HG02973 (cell line): ENCODE measurements around the gene ARHGAP42.

ENCODE experiments used
- ATAC-seq: cut with Tn5 transposase; IDR thresholded peaks from one replicate; pipeline ENCODE4 v1.9.1; 2021; ENCODE audit warnings: moderate library complexity; ENCODE audit not compliant: unreplicated experiment

The ARHGAP42 gene

GRCh38 chr11:100908746-100909145 lies 221.7 kb downstream of the ARHGAP42 start:
- ATAC-seq: peak; percentile 45

- ATAC-seq: peak; percentile 93
Measured at GRCh38 chr11:100910808-100911207, 223.7 kb downstream of the ARHGAP42 start.

- ATAC-seq: no peak
Measured at GRCh38 chr11:100914415-100915110, 227.5 kb downstream of the ARHGAP42 start.

DNA sequence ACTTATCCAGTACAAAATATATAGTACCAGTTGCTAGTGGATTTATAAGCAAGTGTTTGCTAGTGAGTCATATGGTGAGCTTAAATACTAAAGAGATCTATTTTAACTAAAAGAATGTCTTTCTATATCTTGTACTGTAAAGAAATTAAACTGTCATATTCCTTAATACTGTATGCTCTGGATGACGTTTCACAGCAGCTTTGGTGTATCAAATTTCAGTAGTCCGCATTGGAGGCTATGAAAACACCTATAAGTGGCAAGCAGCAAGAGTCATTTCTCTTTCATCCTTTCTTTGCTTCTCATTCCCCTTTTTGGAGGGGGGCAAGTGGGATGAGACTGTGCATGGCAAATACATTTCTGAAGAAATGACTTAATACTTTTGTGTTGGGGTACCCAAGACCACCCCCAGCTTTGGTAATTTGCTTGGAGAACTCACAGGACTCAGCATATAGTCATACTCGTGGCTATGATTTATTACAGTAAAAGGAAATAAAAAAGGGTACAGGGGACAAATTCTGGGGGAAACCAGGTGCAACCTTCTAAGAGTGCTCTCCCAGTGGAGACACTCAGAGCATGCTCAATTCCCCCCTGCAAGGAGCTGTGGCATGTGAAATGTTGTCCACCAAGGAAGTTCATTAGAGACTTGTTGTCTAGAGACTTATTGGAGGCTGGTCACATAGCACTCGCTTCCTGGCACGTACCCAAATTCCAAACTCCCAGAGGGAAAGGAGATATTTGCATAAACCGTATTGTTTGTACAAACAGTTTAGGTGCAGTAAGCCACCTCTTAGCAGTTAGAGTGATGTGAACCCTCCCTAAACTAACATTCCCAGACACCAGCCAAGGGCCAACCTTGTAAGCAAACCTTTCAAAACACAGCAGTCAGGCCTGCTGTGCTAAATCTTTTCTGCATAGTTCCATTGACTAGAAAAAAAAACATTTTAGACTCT lies 231.7 kb downstream of the ARHGAP42 start:
- no peak for ATAC-seq

DNA sequence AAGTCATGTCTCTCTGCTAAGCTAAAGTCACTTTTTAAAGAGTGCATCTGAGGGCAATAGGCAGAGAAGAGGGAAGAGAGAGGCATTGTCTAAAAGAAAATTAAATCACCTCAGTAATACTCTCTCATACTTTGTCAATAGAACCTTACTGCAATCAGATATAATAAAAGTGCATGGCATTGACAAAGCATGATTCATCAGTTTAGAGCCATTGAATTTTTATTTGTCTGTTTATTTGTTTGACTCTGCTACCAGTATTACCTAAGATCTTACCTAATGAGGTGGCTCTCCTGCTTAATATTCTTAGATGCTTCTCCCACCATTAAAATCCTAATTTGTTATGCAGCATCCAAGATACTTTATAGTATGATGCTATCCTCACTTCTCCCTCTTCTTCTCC lies 233.5 kb downstream of the ARHGAP42 start:
- no peak for ATAC-seq

DNA sequence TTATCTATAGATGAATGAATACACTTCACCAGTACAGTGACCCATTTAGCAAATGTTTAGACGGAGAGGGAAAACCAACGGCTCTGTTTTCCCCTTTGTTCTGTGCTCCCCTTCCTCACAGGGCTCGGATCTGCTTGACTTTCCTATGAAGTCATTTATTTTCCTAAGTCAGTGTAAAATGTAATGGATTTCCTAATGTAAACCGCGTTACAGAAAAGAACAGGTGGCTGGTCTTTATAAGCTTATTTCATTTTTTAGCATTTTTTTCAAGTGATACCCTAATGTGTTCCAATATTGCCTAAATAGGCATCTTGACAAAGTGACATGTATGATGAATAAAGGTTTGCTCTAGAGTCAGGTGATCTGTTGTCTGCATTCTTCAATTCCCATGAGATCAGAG lies 235.0 kb downstream of the ARHGAP42 start:
- no peak for ATAC-seq

GRCh38 chr11:100923555-100923954 lies 236.5 kb downstream of the ARHGAP42 start:
- ATAC-seq: no peak

DNA sequence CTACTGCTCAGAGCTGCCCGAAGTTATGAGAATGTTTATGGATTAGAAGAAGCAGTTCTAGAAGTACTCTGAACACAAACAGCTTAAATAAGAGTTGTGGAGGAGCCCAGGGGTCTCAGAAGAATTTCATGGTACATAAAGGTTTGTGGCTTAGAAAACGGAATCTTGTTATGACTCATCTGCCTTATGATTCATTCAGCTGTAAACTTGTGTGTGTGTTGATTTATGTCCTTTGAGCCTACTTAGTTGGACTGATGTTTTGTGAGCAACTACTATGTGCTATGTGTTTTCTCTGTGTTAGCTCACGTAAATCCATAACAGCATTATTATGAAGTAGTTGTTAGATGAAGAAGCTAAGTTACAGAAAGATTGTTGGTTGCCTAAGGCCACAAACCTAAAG lies 238.8 kb downstream of the ARHGAP42 start:
- peak; percentile 89 for ATAC-seq

- no peak for ATAC-seq
Measured at GRCh38 chr11:100927579-100927978, 240.5 kb downstream of the ARHGAP42 start.

GRCh38 chr11:100928426-100928825 lies 241.3 kb downstream of the ARHGAP42 start:
- no peak for ATAC-seq

DNA sequence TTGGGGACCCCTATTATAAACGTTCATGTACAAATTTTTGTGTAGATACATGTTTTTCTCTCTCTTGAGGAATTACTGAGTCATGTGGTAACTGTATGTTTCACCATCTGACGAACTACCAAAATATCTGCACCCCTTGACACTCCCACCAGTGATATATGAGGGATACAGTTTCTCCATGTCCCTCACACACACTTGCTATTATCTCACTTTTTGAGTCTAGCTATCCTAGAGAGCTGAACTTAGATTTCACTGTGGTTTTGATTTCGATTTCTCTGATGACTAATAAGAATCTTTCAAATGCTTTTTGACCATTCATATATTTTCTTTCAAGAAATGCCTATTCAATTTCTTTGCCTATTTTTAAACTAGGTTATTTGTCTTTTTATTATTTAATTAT lies 242.3 kb downstream of the ARHGAP42 start:
- peak; percentile 71 for ATAC-seq

- ATAC-seq: no peak
Measured at GRCh38 chr11:100930185-100930778, 243.2 kb downstream of the ARHGAP42 start.

DNA sequence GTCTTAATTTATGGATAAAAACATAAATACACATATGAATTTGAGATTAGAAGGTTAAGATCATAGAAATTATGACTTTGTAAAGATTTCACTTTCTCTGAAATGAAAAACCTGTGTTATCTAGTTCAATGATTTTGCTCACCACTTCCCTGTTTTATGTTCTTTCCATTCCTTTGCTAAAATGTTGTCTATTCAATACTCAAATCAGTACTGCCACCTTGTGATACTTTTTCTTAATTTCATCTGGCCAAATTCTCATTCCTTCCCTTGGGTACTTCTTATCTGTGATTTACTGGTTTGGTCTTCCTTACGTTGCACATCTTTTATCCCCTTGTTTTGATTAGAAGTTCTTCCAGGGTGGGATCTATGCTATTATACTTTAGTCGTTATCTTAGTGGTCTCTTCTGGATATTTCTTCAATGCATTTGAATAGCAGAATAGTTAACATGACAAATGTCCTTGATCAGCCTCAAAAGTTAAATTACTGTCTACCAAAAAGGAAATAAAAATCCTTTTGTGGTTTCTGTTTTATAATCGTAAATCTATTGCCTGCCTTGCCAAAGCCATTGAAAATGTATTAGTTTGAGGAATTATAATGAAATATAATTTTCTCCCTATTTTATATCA lies 245.5 kb downstream of the ARHGAP42 start:
- peak; percentile 55 for ATAC-seq

- ATAC-seq: no peak
Measured at GRCh38 chr11:100936781-100937180, 249.7 kb downstream of the ARHGAP42 start.

DNA sequence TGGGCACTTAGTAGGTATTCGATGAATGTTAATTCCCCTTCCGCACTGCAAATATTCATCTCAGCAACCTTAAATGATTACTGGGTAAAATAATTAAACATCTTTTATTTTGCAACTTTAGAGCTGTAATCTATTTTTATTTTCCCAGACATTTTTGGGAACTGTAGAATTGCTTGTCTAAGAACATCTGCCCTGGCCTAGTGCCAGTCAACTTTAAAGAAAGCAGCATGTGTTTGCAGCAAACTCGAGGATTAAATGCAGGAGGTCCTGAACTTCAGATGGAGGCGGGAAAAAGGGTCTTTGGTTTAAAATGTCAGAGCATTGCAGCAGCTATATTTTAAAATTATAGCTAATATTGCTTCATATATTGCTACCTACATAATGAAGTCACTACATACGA lies 252.5 kb downstream of the ARHGAP42 start:
- ATAC-seq: no peak

DNA sequence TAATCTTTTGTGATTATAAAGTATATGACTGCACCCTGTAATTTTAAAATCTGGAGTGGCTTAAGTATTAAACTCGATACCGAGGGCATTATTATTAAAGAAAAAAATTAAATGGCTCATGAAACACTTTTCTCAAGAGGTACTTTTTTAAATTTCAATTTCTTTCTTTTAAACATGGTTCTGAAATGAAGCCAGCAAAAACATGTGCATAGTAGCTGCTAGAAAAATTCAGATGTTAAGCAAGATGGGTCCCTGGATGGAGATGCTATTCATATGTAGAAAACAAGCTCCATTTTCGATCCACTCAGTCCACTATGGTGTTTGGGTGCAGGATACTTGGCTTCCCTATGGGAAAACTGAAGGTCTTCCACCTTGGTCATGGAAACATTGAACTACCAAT lies 253.0 kb downstream of the ARHGAP42 start:
- ATAC-seq: no peak

- ATAC-seq: no peak
Measured at GRCh38 chr11:100941033-100941432, 253.9 kb downstream of the ARHGAP42 start.

DNA sequence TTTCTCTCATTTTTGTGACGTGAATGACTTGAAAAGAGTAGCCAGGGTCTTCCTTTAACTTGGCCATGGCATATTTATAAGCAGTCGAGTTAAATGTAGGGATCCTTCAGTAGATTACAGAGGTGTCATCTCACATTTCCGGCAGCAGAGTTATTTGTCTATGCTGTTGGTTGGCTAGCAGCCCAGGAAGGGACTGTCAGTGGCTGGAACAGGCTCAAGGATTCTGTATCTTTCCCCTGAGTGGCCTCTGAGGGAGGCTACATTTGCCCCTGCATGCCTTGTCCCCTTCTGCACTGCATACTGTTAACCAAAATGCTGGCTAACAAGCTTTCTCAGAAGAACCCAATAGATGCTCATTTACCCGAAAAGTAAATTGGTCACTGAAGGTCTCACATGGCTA lies 254.9 kb downstream of the ARHGAP42 start:
- ATAC-seq: no peak

DNA sequence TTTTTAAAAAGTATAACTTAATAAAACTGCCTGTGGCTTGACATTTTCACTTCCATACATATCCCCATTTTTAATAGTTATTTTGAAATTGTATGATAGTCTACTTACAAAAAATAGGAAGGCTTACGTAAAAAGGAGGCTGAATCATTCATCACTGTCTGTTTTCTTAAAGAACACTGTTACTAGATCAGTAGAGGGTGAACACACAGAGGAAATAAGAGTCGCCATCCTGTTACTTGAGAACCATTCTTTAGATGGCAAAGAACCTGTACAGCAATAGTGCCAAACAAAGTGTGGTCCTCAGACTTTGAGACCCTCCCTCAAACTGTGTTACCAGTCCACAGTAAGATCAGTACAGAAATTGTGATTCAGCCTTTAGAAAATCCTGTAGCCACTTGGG lies 261.8 kb downstream of the ARHGAP42 start:
- ATAC-seq: no peak

GRCh38 chr11:100949443-100949842 lies 262.4 kb downstream of the ARHGAP42 start:
- no peak for ATAC-seq

DNA sequence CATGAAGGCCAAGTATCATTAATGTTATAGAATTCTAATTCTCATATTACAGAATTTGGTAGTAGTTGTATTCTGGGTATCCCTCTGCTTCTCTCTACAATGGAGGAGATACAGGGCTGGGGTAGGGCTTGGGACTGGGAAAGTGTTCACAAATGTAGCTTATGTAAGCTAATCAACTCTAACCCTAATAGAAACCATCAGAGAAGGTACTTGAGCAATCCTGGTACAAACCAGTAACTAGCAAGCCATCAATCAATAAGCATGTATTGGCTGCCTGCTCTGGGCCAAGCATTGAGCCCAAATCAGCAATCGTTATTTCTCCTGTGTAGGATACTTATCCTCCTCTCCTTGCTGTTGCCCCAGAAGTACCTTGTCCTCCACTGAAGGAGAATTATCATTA lies 268.2 kb downstream of the ARHGAP42 start:
- no peak for ATAC-seq
